ENCODE measurements around the gene BCAS1. TPM values are rescaled to one million over a fixed set of nuclear protein-coding genes. Genes with fewer than 3 reads are reported as not detected.

BCAS1 gene
- total and polyA plus RNA-seq, 10 of the 15 experiments (the other 5 are each of a cell fraction or from before 2014, with no cell fraction given): 0.21 to 1.4 (median 0.55) TPM

GRCh38 chr20:54004445-54004844 lies 65.9 kb downstream of the BCAS1 start (continued):
- TF ChIP-seq E2F8 (IDR thresholded peaks at IDR 0.05; ENCODE audit: low read depth, partially characterized antibody) (no peak), ATF7 (IDR thresholded peaks at IDR 0.05; ENCODE audit: low read depth) (peak; percentile 37; the same call in 1 of the 2 replicates), RELA (IDR thresholded peaks at IDR 0.05; ENCODE audit: borderline replicate concordance, partially characterized antibody) (peak; percentile 47), ZBTB11 (CRISPR knock-in tag; IDR thresholded peaks at IDR 0.05) (no peak), ZNF207 (IDR thresholded peaks at IDR 0.05; ENCODE audit: borderline replicate concordance) (no peak), KLF5 (IDR thresholded peaks at IDR 0.05; ENCODE audit: partially characterized antibody) (no peak), BCL11A (IDR thresholded peaks at IDR 0.05; ENCODE audit: low read depth, low read length) (0 out of 2 replicates have a peak, but pooled peaks have one; percentile 17), ZNF384 (IDR thresholded peaks at IDR 0.05; ENCODE audit: borderline replicate concordance, low read depth, low read length) (no peak), WRNIP1 (IDR thresholded peaks at IDR 0.05; ENCODE audit: borderline replicate concordance, low read depth, low read length) (no peak), RCOR1 (conservative IDR thresholded peaks at IDR 0.05; ENCODE audit: low read depth, low read length) (no peak), CHD4 (IDR thresholded peaks at IDR 0.05) (no peak), IKZF1 (conservative IDR thresholded peaks at IDR 0.05) (peak; percentile 56; the same call in 1 of the 2 replicates), ZNF217 (IDR thresholded peaks at IDR 0.05) (0 out of 2 replicates have a peak, but pooled peaks have one; percentile 46), IRF4 (IDR thresholded peaks at IDR 0.05; ENCODE audit: low read depth, low read length) (peak; percentile 91), BACH1 (IDR thresholded peaks at IDR 0.05; ENCODE audit: borderline replicate concordance) (no peak)
- TF ChIP-seq, protein P1, sequence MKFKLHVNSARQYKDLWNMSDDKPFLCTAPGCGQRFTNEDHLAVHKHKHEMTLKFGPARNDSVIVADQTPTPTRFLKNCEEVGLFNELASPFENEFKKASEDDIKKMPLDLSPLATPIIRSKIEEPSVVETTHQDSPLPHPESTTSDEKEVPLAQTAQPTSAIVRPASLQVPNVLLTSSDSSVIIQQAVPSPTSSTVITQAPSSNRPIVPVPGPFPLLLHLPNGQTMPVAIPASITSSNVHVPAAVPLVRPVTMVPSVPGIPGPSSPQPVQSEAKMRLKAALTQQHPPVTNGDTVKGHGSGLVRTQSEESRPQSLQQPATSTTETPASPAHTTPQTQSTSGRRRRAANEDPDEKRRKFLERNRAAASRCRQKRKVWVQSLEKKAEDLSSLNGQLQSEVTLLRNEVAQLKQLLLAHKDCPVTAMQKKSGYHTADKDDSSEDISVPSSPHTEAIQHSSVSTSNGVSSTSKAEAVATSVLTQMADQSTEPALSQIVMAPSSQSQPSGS (IDR thresholded peaks at IDR 0.05; ENCODE audit: low read length): 0 out of 2 replicates have a peak, but pooled peaks have one; percentile 30
- TF ChIP-seq, protein P2, sequence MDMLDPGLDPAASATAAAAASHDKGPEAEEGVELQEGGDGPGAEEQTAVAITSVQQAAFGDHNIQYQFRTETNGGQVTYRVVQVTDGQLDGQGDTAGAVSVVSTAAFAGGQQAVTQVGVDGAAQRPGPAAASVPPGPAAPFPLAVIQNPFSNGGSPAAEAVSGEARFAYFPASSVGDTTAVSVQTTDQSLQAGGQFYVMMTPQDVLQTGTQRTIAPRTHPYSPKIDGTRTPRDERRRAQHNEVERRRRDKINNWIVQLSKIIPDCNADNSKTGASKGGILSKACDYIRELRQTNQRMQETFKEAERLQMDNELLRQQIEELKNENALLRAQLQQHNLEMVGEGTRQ (IDR thresholded peaks at IDR 0.05; ENCODE audit: borderline replicate concordance, low read depth, low read length): no peak
- TF ChIP-seq, protein P3, sequence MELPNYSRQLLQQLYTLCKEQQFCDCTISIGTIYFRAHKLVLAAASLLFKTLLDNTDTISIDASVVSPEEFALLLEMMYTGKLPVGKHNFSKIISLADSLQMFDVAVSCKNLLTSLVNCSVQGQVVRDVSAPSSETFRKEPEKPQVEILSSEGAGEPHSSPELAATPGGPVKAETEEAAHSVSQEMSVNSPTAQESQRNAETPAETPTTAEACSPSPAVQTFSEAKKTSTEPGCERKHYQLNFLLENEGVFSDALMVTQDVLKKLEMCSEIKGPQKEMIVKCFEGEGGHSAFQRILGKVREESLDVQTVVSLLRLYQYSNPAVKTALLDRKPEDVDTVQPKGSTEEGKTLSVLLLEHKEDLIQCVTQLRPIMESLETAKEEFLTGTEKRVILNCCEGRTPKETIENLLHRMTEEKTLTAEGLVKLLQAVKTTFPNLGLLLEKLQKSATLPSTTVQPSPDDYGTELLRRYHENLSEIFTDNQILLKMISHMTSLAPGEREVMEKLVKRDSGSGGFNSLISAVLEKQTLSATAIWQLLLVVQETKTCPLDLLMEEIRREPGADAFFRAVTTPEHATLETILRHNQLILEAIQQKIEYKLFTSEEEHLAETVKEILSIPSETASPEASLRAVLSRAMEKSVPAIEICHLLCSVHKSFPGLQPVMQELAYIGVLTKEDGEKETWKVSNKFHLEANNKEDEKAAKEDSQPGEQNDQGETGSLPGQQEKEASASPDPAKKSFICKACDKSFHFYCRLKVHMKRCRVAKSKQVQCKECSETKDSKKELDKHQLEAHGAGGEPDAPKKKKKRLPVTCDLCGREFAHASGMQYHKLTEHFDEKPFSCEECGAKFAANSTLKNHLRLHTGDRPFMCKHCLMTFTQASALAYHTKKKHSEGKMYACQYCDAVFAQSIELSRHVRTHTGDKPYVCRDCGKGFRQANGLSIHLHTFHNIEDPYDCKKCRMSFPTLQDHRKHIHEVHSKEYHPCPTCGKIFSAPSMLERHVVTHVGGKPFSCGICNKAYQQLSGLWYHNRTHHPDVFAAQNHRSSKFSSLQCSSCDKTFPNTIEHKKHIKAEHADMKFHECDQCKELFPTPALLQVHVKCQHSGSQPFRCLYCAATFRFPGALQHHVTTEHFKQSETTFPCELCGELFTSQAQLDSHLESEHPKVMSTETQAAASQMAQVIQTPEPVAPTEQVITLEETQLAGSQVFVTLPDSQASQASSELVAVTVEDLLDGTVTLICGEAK (IDR thresholded peaks at IDR 0.05; ENCODE audit: borderline replicate concordance): peak; percentile 22; the same call in 1 of the 2 replicates
